Gastrocnemius medialis (tissue), 4 donors: ENCODE data around the gene GNB4.

Experiments used
- POLR2A ChIP-seq, 2 donors: fragments of 450-650 bp; IDR thresholded peaks; one replicate each; pipeline ENCODE4 v1.6.1; 2017; ENCODE audit warnings: antibody characterized with exemption in 2 of 2, mild to moderate bottlenecking in 2 of 2, moderate library complexity in 2 of 2
- TF ChIP-seq, protein P1 (sequence below), 5 experiments: fragments of 450-650 bp in 3 of 5; fragments of 200-600 bp in 2 of 5; sonication (generic) in 2 of 5; IDR thresholded peaks in 4 of 5; conservative IDR thresholded peaks in 1 of 5; 1 replicate in 4 of 5; 2 replicates in 1 of 5; pipeline ENCODE4 v1.5.1; 2016 to 2019; ENCODE audit warnings: antibody characterized with exemption in 5 of 5, mild to moderate bottlenecking in 3 of 5, moderate library complexity in 3 of 5

DNA sequence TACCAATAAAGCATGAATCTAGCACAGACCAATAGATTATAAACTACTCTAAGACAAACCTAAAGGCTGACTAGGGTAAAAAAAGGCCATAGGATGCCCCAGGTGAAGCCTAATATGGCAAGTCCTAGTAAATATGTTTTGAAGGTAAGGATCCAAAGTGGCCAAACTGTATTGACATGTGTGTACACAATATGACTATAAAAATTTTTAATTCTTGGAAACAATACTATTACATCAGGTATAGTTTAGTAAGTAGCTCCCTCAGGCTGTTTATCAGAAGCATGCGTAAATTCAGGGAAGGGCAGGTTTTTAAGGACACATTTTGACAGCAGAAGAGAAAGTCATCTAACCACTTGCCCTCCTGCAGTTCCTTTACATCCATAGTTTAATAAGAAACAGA, 18.8 kb downstream of the GNB4 start:
- TF ChIP-seq, protein P1, sequence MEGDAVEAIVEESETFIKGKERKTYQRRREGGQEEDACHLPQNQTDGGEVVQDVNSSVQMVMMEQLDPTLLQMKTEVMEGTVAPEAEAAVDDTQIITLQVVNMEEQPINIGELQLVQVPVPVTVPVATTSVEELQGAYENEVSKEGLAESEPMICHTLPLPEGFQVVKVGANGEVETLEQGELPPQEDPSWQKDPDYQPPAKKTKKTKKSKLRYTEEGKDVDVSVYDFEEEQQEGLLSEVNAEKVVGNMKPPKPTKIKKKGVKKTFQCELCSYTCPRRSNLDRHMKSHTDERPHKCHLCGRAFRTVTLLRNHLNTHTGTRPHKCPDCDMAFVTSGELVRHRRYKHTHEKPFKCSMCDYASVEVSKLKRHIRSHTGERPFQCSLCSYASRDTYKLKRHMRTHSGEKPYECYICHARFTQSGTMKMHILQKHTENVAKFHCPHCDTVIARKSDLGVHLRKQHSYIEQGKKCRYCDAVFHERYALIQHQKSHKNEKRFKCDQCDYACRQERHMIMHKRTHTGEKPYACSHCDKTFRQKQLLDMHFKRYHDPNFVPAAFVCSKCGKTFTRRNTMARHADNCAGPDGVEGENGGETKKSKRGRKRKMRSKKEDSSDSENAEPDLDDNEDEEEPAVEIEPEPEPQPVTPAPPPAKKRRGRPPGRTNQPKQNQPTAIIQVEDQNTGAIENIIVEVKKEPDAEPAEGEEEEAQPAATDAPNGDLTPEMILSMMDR (IDR thresholded peaks at IDR 0.05 in 4 of 5, conservative IDR thresholded peaks at IDR 0.05 in 1 of 5) = no peak
- TF ChIP-seq POLR2A (IDR thresholded peaks at IDR 0.05) = no peak
